Thyroid gland (tissue), 4 donors: ENCODE results near the gene TMEM107.

Experiments used
- CTCF ChIP-seq, 6 experiments: fragments of 200-600 bp in 3 of 6; fragments of 450-650 bp in 3 of 6; sonication (generic) in 3 of 6; IDR thresholded peaks; one replicate each; pipeline ENCODE4 v1.5.1; 2016 to 2019; ENCODE audit warnings: antibody characterized with exemption in 6 of 6, mild to moderate bottlenecking in 2 of 6, inconsistent platforms in 1 of 6, moderate library complexity in 1 of 6
- POLR2A ChIP-seq, 2 donors: fragments of 450-650 bp; IDR thresholded peaks; one replicate each; pipeline ENCODE4 v1.6.1; 2017; ENCODE audit warnings: antibody characterized with exemption in 2 of 2, mild to moderate bottlenecking in 2 of 2, moderate library complexity in 1 of 2

- no peak for TF ChIP-seq POLR2A (IDR thresholded peaks at IDR 0.05)
- no peak for TF ChIP-seq CTCF (IDR thresholded peaks at IDR 0.05)
These were observed 20.3 kb downstream of the TMEM107 start for GRCh38 chr17:8155996-8156245.
